ENCODE results near the gene FAM131C.

Gene FAM131C

DNA sequence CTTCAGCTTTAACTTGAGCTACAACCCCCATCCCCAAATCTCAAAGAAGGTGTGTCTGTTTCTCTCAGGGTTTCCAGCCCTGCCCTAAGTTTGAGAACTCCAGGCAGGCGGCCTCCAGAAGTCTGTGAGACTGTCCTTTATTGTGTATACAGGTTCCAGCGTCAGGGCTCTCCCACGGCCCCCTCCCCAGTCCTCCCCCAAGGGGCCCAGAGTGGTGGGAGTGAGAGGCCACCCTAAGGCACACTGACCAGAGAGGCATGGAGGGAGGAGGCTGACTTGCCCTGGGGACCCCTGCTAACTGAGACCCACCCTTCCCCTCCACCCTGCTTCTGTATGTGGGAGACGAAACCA is 59.6 kb downstream of the FAM131C start:
- DNase-seq = no peak

DNA sequence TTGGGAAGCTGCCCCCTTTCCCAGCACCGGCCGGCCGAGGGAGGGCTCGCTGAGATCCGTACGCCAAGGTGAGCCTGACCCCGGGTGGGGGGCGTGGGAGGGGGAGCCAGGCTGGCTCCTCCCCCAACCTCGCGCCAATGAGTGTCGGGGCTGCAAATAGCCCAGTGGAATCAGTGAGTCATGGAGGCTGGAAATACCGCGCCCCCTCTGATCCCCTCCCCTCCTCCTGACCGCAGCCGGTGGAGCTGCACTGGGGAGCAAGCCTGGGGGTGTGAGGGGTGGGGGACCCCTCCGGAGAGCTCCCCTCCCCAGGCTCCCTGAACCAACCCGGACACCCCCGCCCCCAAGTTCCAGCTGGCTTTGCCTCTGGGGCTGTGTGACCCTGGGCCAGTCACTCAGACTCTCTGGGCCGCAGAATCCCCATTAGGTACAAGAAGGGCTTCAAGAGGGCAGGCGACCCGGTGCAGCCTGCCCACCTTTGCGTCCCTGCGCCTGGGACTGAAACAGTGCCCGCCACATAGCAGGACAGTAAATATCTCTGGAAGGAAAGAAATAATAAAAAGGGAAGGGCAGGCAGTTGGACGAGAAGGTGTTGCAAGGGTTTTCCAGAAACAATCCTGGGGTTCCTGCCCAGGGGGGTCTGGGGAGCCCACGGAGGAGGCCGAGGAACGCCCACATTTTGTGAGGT is 60.1 kb downstream of the FAM131C start:
- DNase-seq = no peak

DNA sequence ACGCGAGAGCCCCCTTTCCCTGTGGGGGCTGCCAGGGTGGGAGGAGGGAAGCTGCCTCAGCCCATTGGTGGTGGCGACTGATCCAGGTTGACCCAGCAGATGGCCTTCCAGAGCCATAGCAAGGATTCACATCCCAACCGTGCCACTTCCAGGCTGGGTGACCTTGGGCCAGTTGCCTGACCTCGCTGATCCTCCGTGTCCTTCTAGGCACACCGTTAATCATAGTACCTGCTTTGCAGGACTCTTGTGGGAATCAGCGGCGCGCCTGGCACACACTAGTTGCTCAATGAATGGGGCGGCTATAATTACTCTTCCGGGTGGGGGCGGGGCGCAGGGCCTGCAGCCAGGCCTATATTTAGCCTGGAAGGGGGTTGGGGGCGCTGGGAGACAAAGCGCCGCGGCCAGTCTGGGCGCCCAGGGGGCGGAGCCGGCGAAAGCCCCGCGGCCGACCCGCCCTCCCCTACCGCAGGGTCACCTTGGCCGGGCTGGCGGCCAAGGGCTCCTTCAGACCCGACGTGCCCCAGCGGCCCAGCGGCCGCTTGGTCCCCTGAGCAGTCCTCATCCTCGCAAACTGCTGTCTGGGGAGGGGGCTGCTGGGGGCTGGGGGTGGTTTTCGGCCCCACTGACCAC is 60.7 kb downstream of the FAM131C start:
- no peak for DNase-seq

DNA sequence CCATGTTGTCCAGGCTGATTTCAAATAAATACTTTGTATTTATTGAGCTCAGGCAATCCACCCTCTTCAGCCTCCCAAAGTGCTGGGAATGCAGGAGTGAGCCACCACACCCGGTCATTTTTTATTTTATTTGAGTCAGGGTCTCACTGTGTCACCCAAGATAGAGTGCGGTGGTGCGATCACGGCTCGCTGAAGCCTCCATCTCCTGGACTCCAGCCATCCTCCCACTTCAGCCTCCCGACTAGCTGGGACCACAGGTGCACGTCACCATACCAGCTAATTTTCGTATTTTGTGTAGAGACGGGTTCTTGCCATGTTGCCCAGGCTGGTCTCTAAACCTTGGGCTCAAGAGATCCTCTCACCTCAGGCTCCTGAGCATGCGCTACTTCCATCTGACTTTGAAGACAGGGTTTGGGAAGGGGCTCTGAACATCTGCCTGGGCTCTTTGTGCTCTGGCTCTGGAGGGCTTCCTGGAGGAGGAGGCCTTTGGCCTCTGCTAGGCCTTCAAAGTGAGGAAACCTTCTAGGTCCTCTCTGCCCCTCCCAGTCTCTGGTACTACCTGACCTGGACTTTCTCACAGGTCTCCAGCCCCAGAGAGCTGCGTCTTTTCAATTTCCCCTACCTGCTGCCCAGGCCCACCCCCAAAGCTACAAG is 61.4 kb downstream of the FAM131C start:
- no peak for DNase-seq

DNA sequence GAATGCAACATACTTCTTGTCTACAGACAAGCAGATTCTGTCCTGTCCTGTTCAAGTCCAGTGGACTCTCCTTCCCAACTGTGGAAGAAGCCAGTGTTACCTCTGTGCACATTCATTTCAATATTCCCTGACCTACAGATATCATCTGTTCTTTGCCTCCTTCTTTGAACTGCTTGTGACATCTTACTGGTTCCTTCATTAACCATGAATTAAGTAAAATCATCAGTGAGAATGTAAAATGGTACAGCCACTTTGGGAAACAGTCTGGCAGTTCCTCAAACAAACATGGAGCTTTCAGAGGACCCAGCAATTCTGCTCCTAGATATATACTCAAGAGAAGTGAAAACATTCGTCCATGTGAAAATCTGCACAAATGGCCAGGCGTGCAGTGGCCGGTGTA is 62.6 kb downstream of the FAM131C start:
- no peak for DNase-seq

DNA sequence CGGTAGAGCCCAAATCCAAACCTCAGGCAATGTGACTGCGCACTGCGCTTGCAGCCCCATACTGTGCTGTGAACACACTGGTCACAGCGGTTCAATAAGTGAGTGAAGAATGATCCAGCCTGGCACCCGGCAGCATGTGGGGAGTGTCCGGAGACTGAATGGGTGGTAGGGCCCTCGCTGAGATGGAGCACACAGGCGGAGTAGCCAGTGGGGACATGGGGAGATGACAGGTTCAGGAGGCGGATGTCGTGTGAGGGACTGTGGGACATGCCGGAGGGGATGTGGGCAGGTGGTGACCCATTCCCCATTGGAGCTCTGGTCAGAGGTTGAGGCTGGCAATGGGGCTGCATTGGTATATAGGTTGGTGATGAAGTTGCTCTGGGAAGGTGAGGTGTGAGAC is 63.8 kb downstream of the FAM131C start:
- DNase-seq = no peak

DNA sequence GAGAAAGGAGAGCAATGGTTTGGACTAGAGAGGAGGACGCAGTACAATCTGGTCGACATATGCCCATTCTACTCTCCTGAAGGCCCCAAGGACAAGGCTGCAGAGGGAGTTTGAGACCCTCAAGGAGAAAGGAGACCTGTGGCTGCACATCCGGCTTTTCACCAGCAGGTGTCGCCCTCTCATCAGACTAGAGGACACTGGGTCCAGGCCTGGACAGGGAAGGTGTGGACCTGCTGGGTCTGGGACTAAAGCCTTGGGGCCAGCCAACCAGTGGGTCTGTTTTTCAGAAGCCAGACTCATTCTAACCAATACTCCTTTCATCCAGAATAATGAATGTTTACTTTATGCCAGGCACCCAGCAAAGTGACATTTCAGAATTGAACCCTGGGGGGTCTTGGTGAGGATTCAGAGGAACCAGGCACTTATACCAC is 64.4 kb downstream of the FAM131C start:
- no peak for DNase-seq

All from SIG-M5 (cell line).